ENCODE measurements around the gene VSX2.

DNA sequence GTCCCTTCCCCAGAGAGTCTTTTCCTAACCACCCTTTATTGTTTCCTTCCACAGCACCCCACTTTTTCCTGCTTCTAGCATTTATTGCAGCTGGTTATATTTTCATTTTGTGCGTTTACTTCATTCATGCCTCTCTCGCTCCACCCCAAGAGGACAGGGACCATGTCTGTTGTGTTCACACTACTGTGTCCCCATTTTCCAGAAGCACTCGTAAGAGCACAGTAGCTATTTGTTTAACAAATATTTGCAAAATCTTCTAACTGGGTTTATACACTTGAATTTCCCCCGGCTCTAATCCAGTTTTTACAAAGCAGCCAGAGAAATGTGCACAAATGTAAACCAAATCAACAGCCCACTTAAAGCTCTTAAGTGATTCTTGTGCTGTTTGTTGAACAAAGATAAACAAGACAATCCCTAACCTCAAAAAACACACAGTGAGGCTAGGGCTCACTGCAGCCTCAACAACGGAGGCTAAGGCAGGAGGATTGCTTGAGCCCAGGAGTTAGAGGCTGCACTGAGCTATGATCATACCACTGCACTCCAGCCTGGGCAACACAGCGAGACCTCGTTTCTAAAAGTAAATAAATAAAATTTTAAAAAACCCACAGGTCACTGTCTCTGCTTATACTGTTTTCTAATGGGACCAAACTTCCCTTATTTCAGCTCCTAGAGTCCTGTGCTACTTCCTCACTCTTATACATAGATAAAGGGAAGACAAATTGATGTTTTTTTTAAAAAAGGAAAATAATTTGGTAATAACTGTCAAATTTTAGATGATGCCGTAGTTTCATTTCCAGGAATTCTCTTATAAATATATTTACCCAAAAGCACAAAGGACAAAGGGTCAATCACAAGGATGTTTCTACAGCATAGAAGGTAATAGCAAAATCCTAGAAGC is 70.1 kb downstream of the VSX2 start:
- TF ChIP-seq CTCF (conservative IDR thresholded peaks at IDR 0.05 in 1 of 2, IDR thresholded peaks at IDR 0.05 in 1 of 2; ENCODE audit: low read depth in 1 of 2, low read length in 2 of 2) (no peak), EZH2 (IDR thresholded peaks at IDR 0.05; ENCODE audit: low read length, missing control alignments) (no peak)
